Measurements from ENCODE around the gene STAT3.

Gene STAT3

DNA sequence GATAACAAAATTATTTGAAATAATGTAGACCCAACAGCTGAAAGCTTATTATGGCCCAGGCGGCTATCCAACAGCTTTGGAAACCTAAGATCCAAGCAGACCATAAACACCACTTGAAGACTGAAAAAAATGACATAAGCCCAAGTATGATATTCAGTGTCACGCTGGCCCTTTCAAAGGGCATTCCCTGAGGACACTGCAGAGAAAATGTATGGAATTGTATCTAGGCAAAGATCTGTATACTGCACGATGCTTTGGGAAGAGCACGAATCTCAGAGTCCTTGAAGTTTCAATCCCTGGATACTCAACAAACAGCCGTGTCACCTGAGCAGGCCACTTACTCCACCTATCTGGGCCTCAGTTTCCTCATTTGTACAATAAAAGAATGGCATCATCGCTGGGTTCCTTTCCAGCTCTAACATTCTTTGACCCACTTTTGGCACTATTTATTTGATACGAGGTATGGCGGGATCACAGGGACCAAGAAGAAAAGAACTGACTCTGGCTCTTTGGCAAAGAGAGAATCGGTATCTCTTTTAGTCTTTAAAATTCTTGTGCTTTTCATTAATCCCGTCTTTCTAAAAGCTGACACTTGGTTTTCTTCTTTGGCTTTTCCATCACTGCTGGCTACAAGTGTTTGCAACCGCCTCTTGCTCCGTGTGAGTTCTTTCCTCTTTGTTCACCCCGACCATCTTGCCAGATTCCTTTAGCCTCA, 113.3 kb downstream of the STAT3 start:
- Histone ChIP-seq H3K4me2 (ENCODE audit: low read length) (peak overlapping the region; percentile 93), H3K36me3 (ENCODE audit: control insufficient read depth, insufficient read depth, low read length) (no peaks in the 10 kb centered on the region)

GRCh38 chr17:42274253-42274542, 114.0 kb downstream of the STAT3 start:
- Histone ChIP-seq H3K4me2 (ENCODE audit: low read length) (peak overlapping the region; percentile 4), H3K9me3 (ENCODE audit: control insufficient read depth, low read length) (no peaks in the 10 kb centered on the region), H3K9ac (no peak overlapping the region), H3K27me3 (ENCODE audit: control insufficient read depth, insufficient read depth, low read length) (no peaks in the 10 kb centered on the region), H3K36me3 (ENCODE audit: control insufficient read depth, insufficient read depth, low read length) (no peaks in the 10 kb centered on the region), H3K79me2 (peaks cover 14% of the 10 kb centered on the region), H3K4me3 (ENCODE audit: low read depth, low read length) (no peak overlapping the region), H2AFZ (no peak overlapping the region), H3K27ac (no peak overlapping the region), H3K4me1 (peaks cover 6% of the 10 kb centered on the region)
- no peak for TF ChIP-seq CTCF (IDR thresholded peaks at IDR 0.05)

More for the DNA sequence above, 113.3 kb downstream of the STAT3 start:
- peaks cover 6% of the 10 kb centered on the region for H3K4me1 ChIP-seq
- no peak overlapping the region for H3K9ac ChIP-seq
- H3K27me3 ChIP-seq (ENCODE audit: control insufficient read depth, insufficient read depth, low read length): no peaks in the 10 kb centered on the region
- peak overlapping the region; percentile 81 for H3K4me3 ChIP-seq (ENCODE audit: low read depth, low read length)
- peak overlapping the region; percentile 36 for H3K27ac ChIP-seq
- H3K79me2 ChIP-seq: peaks cover 12% of the 10 kb centered on the region
- no peak for TF ChIP-seq CTCF (IDR thresholded peaks at IDR 0.05)
- H2AFZ ChIP-seq: peak overlapping the region; percentile 91
- H3K9me3 ChIP-seq (ENCODE audit: control insufficient read depth, low read length): no peaks in the 10 kb centered on the region

DNA sequence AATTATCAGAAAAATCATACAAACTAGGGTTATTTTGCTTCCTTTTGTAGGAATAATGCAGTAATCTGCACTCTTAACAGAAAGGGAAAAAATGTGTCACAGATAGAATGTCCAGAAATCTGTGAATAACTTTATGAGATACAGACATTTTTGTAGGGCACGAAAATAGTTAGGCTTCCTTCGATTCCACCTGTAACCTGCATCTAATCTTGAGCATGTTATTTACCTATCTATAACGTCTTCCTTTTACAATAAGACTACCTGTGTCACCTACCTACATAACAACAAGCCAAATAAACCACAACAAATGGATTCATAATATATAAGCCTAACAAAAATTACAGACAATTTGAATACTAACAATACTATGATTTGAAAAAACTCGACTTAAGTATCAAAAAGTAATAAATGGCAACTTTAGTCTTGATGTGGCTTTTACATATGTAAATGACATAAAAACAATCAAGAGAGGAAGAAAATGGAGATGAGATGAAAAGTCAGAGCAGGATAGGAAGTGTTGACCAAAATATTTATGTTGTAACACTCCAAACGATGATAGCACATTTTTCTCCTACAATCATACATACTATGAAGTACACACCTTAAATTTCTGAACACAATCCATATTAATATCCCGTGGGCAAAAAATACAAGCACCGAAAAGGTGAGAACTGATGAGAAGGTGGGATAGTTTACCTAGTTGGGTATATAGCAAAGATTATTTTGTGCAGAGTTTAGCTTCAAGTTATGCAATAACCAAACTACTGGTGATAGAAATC, 114.6 kb downstream of the STAT3 start:
- TF ChIP-seq CTCF (IDR thresholded peaks at IDR 0.05): no peak
- no peak overlapping the region for H3K4me3 ChIP-seq (ENCODE audit: low read depth, low read length)
- H3K36me3 ChIP-seq (ENCODE audit: control insufficient read depth, insufficient read depth, low read length): no peaks in the 10 kb centered on the region
- H3K9ac ChIP-seq: no peak overlapping the region
- no peak overlapping the region for H3K27ac ChIP-seq
- H3K27me3 ChIP-seq (ENCODE audit: control insufficient read depth, insufficient read depth, low read length): no peaks in the 10 kb centered on the region
- peaks cover 14% of the 10 kb centered on the region for H3K79me2 ChIP-seq
- H3K4me2 ChIP-seq (ENCODE audit: low read length): peak overlapping the region; percentile 4
- no peak overlapping the region for H2AFZ ChIP-seq
- H3K9me3 ChIP-seq (ENCODE audit: control insufficient read depth, low read length): no peaks in the 10 kb centered on the region
- peaks cover 6% of the 10 kb centered on the region for H3K4me1 ChIP-seq

DNA sequence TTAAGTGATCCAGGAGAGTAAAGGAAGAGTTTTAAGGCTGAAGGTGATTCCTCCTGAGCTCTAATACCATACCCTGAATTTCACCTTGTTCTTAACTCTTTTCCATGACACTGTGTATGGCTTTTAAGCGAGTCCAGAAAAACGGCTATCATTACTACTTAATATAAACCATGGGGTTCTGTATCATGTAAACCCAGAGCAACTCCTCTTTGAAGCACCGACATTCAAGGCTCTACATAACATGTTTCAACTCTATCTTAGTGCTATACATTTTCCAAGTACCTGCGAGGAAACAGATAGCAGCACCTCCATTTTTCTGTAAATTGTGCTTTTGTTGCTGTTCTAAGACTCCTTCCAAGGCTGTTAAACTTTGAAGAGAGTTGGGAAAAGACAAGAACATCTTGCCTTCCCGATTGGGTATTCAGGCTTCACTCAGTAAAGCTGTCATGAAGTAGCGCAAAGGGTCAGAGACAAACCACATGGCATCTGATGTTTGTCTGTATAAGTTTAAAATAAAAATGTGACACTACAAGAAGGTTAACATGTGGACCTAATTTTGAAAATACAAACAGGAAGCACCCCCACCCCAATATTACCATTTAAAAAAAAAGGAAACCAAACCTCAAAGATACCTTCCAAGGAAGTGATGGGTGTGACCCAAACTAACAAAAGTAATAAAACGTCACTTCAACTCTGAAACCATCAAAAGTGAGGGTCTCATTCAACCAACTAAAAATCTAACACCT, 115.9 kb downstream of the STAT3 start:
- no peaks in the 10 kb centered on the region for H3K9me3 ChIP-seq (ENCODE audit: control insufficient read depth, low read length)
- H3K4me1 ChIP-seq: peaks cover 6% of the 10 kb centered on the region
- H3K36me3 ChIP-seq (ENCODE audit: control insufficient read depth, insufficient read depth, low read length): no peaks in the 10 kb centered on the region
- H3K79me2 ChIP-seq: peaks cover 16% of the 10 kb centered on the region
- H3K4me2 ChIP-seq (ENCODE audit: low read length): no peak overlapping the region
- no peak overlapping the region for H2AFZ ChIP-seq
- TF ChIP-seq CTCF (IDR thresholded peaks at IDR 0.05): no peak
- H3K27ac ChIP-seq: no peak overlapping the region
- no peaks in the 10 kb centered on the region for H3K27me3 ChIP-seq (ENCODE audit: control insufficient read depth, insufficient read depth, low read length)
- no peak overlapping the region for H3K9ac ChIP-seq
- H3K4me3 ChIP-seq (ENCODE audit: low read depth, low read length): no peak overlapping the region

Measured in parathyroid adenoma (tissue), 2 donors.